ENCODE data around the gene PACSIN1.
"Not testable (repeated sequence)": the region's sequence is repeated elsewhere in the genome, so short reads cannot be mapped to it uniquely, and the experiment has no call there.

Gene PACSIN1

DNA sequence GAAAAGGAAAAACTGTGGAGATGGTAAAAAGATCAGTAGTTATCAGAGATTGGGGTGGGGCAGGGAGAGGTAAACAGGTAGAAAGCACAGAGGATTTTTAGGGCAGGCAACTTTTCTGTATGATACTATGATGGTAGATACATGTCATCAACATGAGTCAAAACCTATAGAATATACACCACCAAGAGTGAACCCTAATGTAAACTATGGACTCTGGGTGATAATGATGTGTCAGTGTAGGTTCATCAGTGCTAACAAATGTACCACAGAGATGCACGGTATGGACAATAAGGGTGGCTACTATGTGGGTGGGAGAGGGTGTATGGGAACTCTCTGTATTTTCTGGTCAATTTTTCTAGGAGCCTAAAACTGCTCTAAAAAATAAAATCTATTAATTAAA lies 18.5 kb downstream of the PACSIN1 start:
- no peaks in the 10 kb centered on the region for H3K9me3 ChIP-seq (ENCODE audit: severe bottlenecking)
- TF ChIP-seq, protein P1, sequence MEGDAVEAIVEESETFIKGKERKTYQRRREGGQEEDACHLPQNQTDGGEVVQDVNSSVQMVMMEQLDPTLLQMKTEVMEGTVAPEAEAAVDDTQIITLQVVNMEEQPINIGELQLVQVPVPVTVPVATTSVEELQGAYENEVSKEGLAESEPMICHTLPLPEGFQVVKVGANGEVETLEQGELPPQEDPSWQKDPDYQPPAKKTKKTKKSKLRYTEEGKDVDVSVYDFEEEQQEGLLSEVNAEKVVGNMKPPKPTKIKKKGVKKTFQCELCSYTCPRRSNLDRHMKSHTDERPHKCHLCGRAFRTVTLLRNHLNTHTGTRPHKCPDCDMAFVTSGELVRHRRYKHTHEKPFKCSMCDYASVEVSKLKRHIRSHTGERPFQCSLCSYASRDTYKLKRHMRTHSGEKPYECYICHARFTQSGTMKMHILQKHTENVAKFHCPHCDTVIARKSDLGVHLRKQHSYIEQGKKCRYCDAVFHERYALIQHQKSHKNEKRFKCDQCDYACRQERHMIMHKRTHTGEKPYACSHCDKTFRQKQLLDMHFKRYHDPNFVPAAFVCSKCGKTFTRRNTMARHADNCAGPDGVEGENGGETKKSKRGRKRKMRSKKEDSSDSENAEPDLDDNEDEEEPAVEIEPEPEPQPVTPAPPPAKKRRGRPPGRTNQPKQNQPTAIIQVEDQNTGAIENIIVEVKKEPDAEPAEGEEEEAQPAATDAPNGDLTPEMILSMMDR (IDR thresholded peaks at IDR 0.05; ENCODE audit: poor library complexity, severe bottlenecking): no peak
- ATAC-seq (ENCODE audit: low read depth): peak; percentile 5; the same call in 1 of the 3 replicates

DNA sequence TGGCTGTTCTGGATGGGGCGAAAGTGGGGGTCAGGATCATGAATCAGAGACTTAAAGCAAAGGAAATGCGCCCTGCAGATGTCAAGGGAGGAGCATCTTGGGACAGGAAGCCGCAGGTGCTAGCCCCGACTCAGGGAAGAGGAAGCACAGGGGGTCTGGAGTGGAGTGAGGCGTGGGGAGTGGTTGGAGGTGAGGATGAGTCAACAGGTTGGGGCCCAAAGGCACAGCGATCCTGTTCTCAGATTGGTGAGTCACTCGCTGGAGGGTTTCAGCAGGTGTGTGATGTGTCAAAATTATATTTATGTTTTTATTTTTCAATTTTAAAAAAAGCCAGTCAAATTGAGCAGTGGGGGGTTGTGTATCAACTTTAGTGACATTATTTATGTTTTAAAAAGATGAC lies 19.0 kb downstream of the PACSIN1 start:
- Histone ChIP-seq H3K36me3 (ENCODE audit: low read depth) (no peaks in the 10 kb centered on the region), H3K9me3 (ENCODE audit: severe bottlenecking) (no peaks in the 10 kb centered on the region), H3K4me1 (ENCODE audit: insufficient read depth, poor library complexity, severe bottlenecking) (peaks cover 12% of the 10 kb centered on the region), H3K4me3 (ENCODE audit: severe bottlenecking) (no peak overlapping the region), H3K27me3 (ENCODE audit: insufficient read depth, poor library complexity, severe bottlenecking) (no peaks in the 10 kb centered on the region), H3K27ac (ENCODE audit: poor library complexity, severe bottlenecking) (no peak overlapping the region)
- TF ChIP-seq, protein P1 (IDR thresholded peaks at IDR 0.05; ENCODE audit: poor library complexity, severe bottlenecking): no peak
- ATAC-seq (ENCODE audit: low read depth): peak; percentile 98
- DNase-seq (ENCODE audit: low spot score): peak; percentile 92

More for the DNA sequence above, 18.5 kb downstream of the PACSIN1 start:
- no peak overlapping the region for H3K27ac ChIP-seq (ENCODE audit: poor library complexity, severe bottlenecking)
- no peaks in the 10 kb centered on the region for H3K27me3 ChIP-seq (ENCODE audit: insufficient read depth, poor library complexity, severe bottlenecking)
- no peak for DNase-seq (ENCODE audit: low spot score)
- H3K4me3 ChIP-seq (ENCODE audit: severe bottlenecking): no peak overlapping the region
- no peaks in the 10 kb centered on the region for H3K36me3 ChIP-seq (ENCODE audit: low read depth)
- H3K4me1 ChIP-seq (ENCODE audit: insufficient read depth, poor library complexity, severe bottlenecking): peaks cover 12% of the 10 kb centered on the region

DNA sequence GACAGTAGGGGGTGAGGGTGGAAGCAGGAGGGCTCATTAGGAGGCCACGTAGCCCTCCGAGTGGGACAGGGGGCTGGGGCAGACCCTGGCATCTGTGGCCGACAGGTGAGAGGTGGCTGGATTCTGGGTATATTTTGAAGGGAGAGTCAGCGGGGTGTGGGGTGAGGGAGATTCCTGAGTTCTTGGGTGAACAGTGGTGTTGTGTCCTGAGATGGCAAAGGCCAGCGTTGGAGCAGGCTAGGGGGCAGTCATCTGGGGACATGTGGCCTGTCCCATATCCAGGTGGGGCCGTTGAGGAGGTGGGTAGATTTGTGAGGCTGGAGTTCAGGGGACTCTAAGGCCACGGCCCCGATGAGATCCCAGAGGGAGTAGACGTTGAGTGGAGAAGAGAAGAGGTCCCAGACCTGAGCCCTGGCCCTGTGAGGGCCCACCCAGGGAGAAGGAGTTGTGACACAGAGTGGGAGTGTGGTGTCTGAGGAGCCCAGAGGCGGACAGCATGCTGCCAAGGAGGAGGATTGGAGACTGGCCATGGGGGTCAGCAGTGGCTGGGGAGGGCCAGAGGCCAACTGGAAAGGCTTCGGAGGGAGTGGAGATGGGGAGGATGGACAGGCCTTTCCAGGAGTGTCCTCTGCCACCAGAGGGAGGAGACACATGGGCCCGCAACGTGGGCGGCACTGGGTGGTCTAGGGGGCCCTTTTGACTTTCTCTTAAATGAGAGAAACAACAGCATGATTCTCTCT lies 19.6 kb downstream of the PACSIN1 start:
- H3K4me1 ChIP-seq (ENCODE audit: insufficient read depth, poor library complexity, severe bottlenecking): peaks cover 12% of the 10 kb centered on the region
- ATAC-seq (ENCODE audit: low read depth): no peak
- H3K4me3 ChIP-seq (ENCODE audit: severe bottlenecking): no peak overlapping the region
- H3K36me3 ChIP-seq (ENCODE audit: low read depth): no peaks in the 10 kb centered on the region
- DNase-seq (ENCODE audit: low spot score): no peak
- no peak overlapping the region for H3K27ac ChIP-seq (ENCODE audit: poor library complexity, severe bottlenecking)
- TF ChIP-seq, protein P1 (IDR thresholded peaks at IDR 0.05; ENCODE audit: poor library complexity, severe bottlenecking): no peak
- H3K9me3 ChIP-seq (ENCODE audit: severe bottlenecking): no peaks in the 10 kb centered on the region
- no peaks in the 10 kb centered on the region for H3K27me3 ChIP-seq (ENCODE audit: insufficient read depth, poor library complexity, severe bottlenecking)

DNA sequence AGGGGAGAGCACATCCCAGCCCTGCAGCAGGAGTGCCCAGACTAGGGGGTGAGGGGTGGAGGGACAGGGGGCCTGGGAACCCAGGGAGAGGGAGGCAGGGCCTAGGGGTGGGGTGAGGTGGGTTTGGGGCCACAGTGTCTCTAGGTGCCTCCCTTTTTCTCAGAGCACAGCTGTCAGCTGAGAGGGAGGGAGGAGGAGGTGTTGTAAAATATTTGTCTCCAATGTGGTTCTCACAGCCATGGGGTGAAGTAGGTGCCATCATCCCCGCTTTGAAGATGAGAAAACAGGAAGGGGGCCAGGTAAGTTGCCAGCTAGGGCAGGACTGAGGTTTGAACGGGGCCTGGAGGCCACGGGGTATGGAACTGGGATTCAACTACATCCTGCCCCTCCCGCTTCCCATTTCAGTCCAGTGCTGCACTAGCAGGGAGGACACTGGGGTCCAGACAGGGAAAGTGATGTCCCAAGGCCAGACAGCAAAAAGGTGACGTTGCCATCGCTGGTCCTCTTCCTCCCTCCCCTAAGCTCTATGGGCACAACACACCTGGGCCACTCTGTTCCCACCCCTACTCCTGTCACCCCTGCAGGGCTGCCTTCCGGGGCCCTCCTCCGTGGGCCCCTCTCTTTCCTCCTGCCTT lies 20.3 kb downstream of the PACSIN1 start:
- peaks cover 12% of the 10 kb centered on the region for H3K4me1 ChIP-seq (ENCODE audit: insufficient read depth, poor library complexity, severe bottlenecking)
- no peak for ATAC-seq (ENCODE audit: low read depth)
- no peak for DNase-seq (ENCODE audit: low spot score)
- H3K27ac ChIP-seq (ENCODE audit: poor library complexity, severe bottlenecking): no peak overlapping the region
- H3K27me3 ChIP-seq (ENCODE audit: insufficient read depth, poor library complexity, severe bottlenecking): no peaks in the 10 kb centered on the region
- H3K4me3 ChIP-seq (ENCODE audit: severe bottlenecking): no peak overlapping the region
- TF ChIP-seq, protein P1 (IDR thresholded peaks at IDR 0.05; ENCODE audit: poor library complexity, severe bottlenecking): no peak
- no peaks in the 10 kb centered on the region for H3K9me3 ChIP-seq (ENCODE audit: severe bottlenecking)
- H3K36me3 ChIP-seq (ENCODE audit: low read depth): no peaks in the 10 kb centered on the region

DNA sequence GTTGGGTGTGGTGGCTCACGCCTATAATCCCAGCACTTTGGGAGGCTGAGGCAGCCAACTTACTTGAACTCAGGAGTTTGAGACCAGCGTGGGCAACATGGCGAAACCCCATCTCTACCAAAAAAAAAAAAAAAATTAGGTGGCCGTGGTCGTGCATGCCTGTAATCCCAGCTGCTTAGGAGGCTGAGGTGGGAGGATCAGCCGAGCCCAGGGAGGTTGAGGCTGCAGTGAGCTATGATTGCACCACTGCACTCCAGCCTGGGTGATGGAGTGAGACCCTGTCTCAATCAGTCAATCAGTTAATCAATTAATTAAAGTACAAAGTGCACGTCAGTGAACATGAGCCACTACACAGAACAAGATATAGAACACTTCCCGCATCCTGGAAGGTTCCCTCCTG lies 21.0 kb downstream of the PACSIN1 start:
- peak; percentile 6 for DNase-seq (ENCODE audit: low spot score)
- H3K27ac ChIP-seq (ENCODE audit: poor library complexity, severe bottlenecking); ATAC-seq (ENCODE audit: low read depth); H3K27me3 ChIP-seq (ENCODE audit: insufficient read depth, poor library complexity, severe bottlenecking); H3K4me3 ChIP-seq (ENCODE audit: severe bottlenecking); H3K9me3 ChIP-seq (ENCODE audit: severe bottlenecking); H3K36me3 ChIP-seq (ENCODE audit: low read depth): not testable (repeated sequence)
- H3K4me1 ChIP-seq (ENCODE audit: insufficient read depth, poor library complexity, severe bottlenecking): peaks cover 12% of the 10 kb centered on the region

Data from RWPE2 (cell line).